A549 (cell line): Measurements from ENCODE around the gene RAB12. TPM values are rescaled to one million over a fixed set of nuclear protein-coding genes. Genes with fewer than 3 reads are reported as not detected.
A peak's percentile ranks its signal among the peaks of the same experiment; 100 is the strongest.

Experiments
- ATAC-seq, 2 experiments: fragments of 200-7000 bp in 1 of 2; fragments of >200 bp in 1 of 2; cut with Nextera tagmentation in 1 of 2; cut with Tn5 transposase in 1 of 2; 3 replicates each; pipeline versions ENCODE4 v1.8.0 to v1.9.1; 2018 to 2020; ENCODE audit warnings: mild to moderate bottlenecking in 1 of 2, moderate library complexity in 1 of 2
- CTCF ChIA-PET: fragments of 300-600 bp; sonication (Branson Sonifier 250); formaldehyde crosslinking; extraction: SDS; loops from one replicate; lab custom pipeline; 2021; ENCODE audit warnings: antibody characterized with exemption, inconsistent platforms; lab: Yijun Ruan, JAX
- POLR2A ChIA-PET: fragments of 350-600 bp; formaldehyde crosslinking; extraction: SDS; loops from one replicate; lab custom pipeline; 2021; ENCODE audit warnings: antibody characterized with exemption, inconsistent platforms; lab: Yijun Ruan, JAX
- DNase-seq, 2 experiments: peaks; one replicate each; pipeline versions ENCODE4 v3.0.0 to v3.0.0-alpha.2; 2011 to 2016; ENCODE audit warnings: low read depth in 1 of 2, low spot score in 1 of 2
- FAIRE-seq: peaks from 2 replicates; lab custom pipeline; 2011; peaks lifted over from hg19 to GRCh38; lab: Jason Lieb, UNC
- H3K27ac ChIP-seq, 2 experiments: fragments of >200 bp; sonication (Bioruptor Twin); formaldehyde crosslinking; 3 replicates each; pipeline ENCODE4 v1.5.1; 2016 to 2017
- H3K4me1 ChIP-seq: fragments of >200 bp; sonication (Bioruptor Twin); formaldehyde crosslinking; 3 replicates; pipeline ENCODE4 v1.6.1; 2016
- H3K4me2 ChIP-seq: fragments of >200 bp; sonication (Bioruptor Twin); formaldehyde crosslinking; 3 replicates; pipeline ENCODE4 v1.6.1; 2016
- H3K4me3 ChIP-seq: fragments of >200 bp; sonication (Bioruptor Twin); formaldehyde crosslinking; 3 replicates; pipeline ENCODE4 v1.5.1; 2016
- H3K9me3 ChIP-seq: fragments of >200 bp; sonication (Bioruptor Twin); formaldehyde crosslinking; 3 replicates; pipeline ENCODE4 v1.6.1; 2016
- CBX8 ChIP-seq: fragments of 200-600 bp; sonication (generic); IDR thresholded peaks from 2 replicates; pipeline ENCODE4 v1.6.1; 2016
- CEBPB ChIP-seq, 2 experiments: fragments of >200 bp in 1 of 2; sonication (Bioruptor Twin) in 1 of 2; formaldehyde crosslinking in 1 of 2; IDR thresholded peaks; 2 replicates each; pipeline ENCODE4 v1.6.1; 2012 to 2016
- CTCF ChIP-seq: fragments of >200 bp; sonication (Bioruptor Twin); formaldehyde crosslinking; IDR thresholded peaks from 3 replicates; pipeline ENCODE4 v1.5.1; 2016
- ELK1 ChIP-seq: fragments of 150-350 bp; IDR thresholded peaks from 2 replicates; pipeline ENCODE4 v1.6.1; 2014; ENCODE audit warnings: low read depth, mild to moderate bottlenecking, low read length
- EP300 ChIP-seq, 2 experiments: fragments of >200 bp; sonication (Bioruptor Twin); formaldehyde crosslinking; IDR thresholded peaks; 2 replicates in 1 of 2; 3 replicates in 1 of 2; pipeline ENCODE4 v1.6.1; 2016 to 2017
- ESRRA ChIP-seq: fragments of 150-350 bp; IDR thresholded peaks from 2 replicates; pipeline ENCODE4 v1.6.1; 2014; ENCODE audit warnings: mild to moderate bottlenecking, low read length, borderline replicate concordance
- FOSL2 ChIP-seq, 2 experiments: fragments of 450-650 bp in 1 of 2; fragments of >200 bp in 1 of 2; sonication (Bioruptor Twin) in 1 of 2; formaldehyde crosslinking; IDR thresholded peaks; 2 replicates each; pipeline versions ENCODE4 v1.5.0 to v1.6.1; 2016 to 2020; ENCODE audit warnings: mild to moderate bottlenecking in 1 of 2, moderate library complexity in 1 of 2
- GATA3 ChIP-seq: IDR thresholded peaks from 2 replicates; pipeline ENCODE4 v1.6.1; 2012; ENCODE audit warnings: borderline replicate concordance
- HEYL ChIP-seq: fragments of 250-450 bp; sonication (Bioruptor Pico); IDR thresholded peaks from 2 replicates; pipeline ENCODE4 v1.8.0; 2021; ENCODE audit warnings: mild to moderate bottlenecking, moderate library complexity
- HOXA7 ChIP-seq: fragments of 250-450 bp; sonication (Bioruptor Pico); IDR thresholded peaks from 2 replicates; pipeline ENCODE4 v1.5.0; 2020; ENCODE audit warnings: mild to moderate bottlenecking, moderate library complexity
- JUN ChIP-seq, 2 experiments: fragments of >200 bp; sonication (Bioruptor Twin); formaldehyde crosslinking; IDR thresholded peaks; 2 replicates in 1 of 2; 3 replicates in 1 of 2; pipeline ENCODE4 v1.6.1; 2016 to 2017
- KDM1A ChIP-seq: fragments of 200-600 bp; sonication (generic); IDR thresholded peaks from 2 replicates; pipeline ENCODE4 v1.6.1; 2016; ENCODE audit warnings: low read depth, mild to moderate bottlenecking
- MAFK ChIP-seq: fragments of 450-650 bp; IDR thresholded peaks from 2 replicates; pipeline ENCODE4 v1.6.1; 2014; ENCODE audit not compliant: partially characterized antibody
- MAX ChIP-seq: IDR thresholded peaks from 2 replicates; pipeline ENCODE4 v1.6.1; 2012
- MYC ChIP-seq: IDR thresholded peaks from 2 replicates; pipeline ENCODE4 v1.6.1; 2012; ENCODE audit warnings: mild to moderate bottlenecking, inconsistent platforms, low read length, improper control_type of control experiment, borderline replicate concordance
- POLR2A ChIP-seq: IDR thresholded peaks from 2 replicates; pipeline ENCODE4 v1.6.1; 2012; ENCODE audit warnings: mild to moderate bottlenecking, low read length
- POLR2AphosphoS2 ChIP-seq: conservative IDR thresholded peaks from 2 replicates; pipeline ENCODE4 v1.6.1; 2012; ENCODE audit warnings: low read length, improper control_type of control experiment, inconsistent platforms
- RAD21 ChIP-seq, 2 experiments: fragments of >200 bp in 1 of 2; sonication (Bioruptor Twin) in 1 of 2; formaldehyde crosslinking in 1 of 2; IDR thresholded peaks in 1 of 2; conservative IDR thresholded peaks in 1 of 2; 2 replicates in 1 of 2; 3 replicates in 1 of 2; pipeline ENCODE4 v1.6.1; 2012 to 2018; ENCODE audit warnings: inconsistent platforms in 1 of 2
- RFX5 ChIP-seq: fragments of 450-650 bp; IDR thresholded peaks from 2 replicates; pipeline ENCODE4 v1.7.1; 2014; ENCODE audit warnings: antibody characterized with exemption, mild to moderate bottlenecking, moderate library complexity
- SMC3 ChIP-seq: fragments of >200 bp; sonication (Bioruptor Twin); formaldehyde crosslinking; IDR thresholded peaks from 3 replicates; pipeline ENCODE4 v1.6.1; 2018; ENCODE audit warnings: inconsistent platforms
- SREBF2 ChIP-seq: fragments of 450-650 bp; IDR thresholded peaks from 2 replicates; pipeline ENCODE4 v1.6.1; 2014; ENCODE audit warnings: mild to moderate bottlenecking, moderate library complexity
- ZC3H11A ChIP-seq: fragments of 450-650 bp; IDR thresholded peaks from 2 replicates; pipeline ENCODE4 v1.6.1; 2014; ENCODE audit warnings: antibody characterized with exemption, mild to moderate bottlenecking
- ZFP36 ChIP-seq: fragments of 450-650 bp; IDR thresholded peaks from 2 replicates; pipeline ENCODE4 v1.6.1; 2014; ENCODE audit warnings: borderline replicate concordance; ENCODE audit not compliant: partially characterized antibody
- WGBS: methylation state at CpG from one replicate; pipeline ENCODE4 v1.1.6; 2017; ENCODE audit errors: missing lambda C conversion rate; 5-methylcytosine and 5-hydroxymethylcytosine counted together
- polyA plus RNA-seq, 4 experiments: library from polyadenylated mRNA; depleted of rRNA in 3 of 4; stranded (reverse); fragments of >200 nt; fragmentation: RNase III in 1 of 4; extraction: RNeasy Plus Mini Kit Qiagen cat#74134 plus additional on column Dnase treatment in 1 of 4; gene quantifications; 2 replicates in 3 of 4; 3 replicates in 1 of 4; pipeline ENCODE4 v1.2.3, GENCODE V29; 2011 to 2017
- TF ChIP-seq, protein P1 (sequence below): fragments of >200 bp; sonication (Bioruptor Twin); formaldehyde crosslinking; IDR thresholded peaks from 2 replicates; pipeline ENCODE4 v1.6.1; 2016
- TF ChIP-seq, protein P2 (sequence below): fragments of 250-450 bp; sonication (Bioruptor Pico); IDR thresholded peaks from 2 replicates; pipeline ENCODE4 v1.5.0; 2020; ENCODE audit warnings: low read depth, mild to moderate bottlenecking, moderate library complexity

The RAB12 gene
- polyA plus RNA-seq, 2 of the 4 experiments (the other 2 are of a cell fraction), result 23.4 to 31.3 TPM

DNA sequence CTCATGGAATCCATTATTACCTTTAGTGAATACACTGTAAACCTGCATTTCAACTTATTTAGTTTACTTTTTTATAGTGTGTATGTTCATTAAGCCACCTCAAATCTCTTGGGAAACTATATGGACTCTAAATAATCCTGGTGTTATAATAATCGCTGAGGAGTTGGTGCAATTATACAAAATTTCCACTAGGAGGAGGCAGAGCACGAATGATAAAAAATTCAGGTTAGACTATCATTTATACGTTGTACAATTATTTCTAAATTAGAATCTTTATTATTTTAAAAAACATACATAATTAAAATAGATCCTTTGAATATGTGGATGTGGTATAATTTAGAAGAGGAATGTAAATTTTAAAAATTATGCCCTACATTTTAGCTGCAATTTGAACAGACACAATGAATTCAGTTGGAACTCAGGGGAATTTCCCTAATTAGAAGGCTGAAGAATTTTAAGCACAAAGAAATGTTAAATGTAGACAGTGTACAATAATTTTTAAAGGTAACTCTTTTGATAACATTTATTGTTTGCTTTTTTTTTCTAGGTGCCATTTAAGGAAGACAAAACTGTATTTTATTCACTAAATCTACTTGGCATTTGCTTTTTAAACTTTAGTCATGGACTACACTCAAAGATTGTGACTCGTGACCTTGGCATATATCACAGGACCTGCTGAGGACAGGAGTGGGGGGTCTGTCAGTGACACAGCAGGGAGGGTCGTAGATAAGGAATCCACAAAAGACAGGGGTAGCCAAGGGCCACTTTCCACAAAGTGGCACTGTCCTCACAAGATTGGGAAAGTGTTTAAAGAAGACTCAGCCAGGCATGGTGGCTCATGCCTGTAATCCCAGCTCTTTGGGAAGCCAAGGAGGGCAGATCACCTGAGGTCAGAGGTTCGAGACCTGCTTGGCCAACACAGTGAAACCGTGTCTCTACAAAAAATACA lies 45.5 kb downstream of the RAB12 start:
- H3K4me2 ChIP-seq, result no peak overlapping the region
- H3K4me3 ChIP-seq, result no peak overlapping the region
- peak; percentile 22 to 43 for DNase-seq
- TF ChIP-seq, protein P1, sequence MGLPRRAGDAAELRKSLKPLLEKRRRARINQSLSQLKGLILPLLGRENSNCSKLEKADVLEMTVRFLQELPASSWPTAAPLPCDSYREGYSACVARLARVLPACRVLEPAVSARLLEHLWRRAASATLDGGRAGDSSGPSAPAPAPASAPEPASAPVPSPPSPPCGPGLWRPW, result no peak
- TF ChIP-seq ZC3H11A (no peak), SMC3 (peak; percentile 74), KDM1A (no peak), RAD21 (conservative IDR thresholded peaks at IDR 0.05 in 1 of 2, IDR thresholded peaks at IDR 0.05 in 1 of 2) (peak; percentile 81 to 83), HEYL (no peak), CTCF (peak; percentile 86)
- H3K9me3 ChIP-seq, result no peaks in the 10 kb centered on the region
- 26% methylated on average over 7 of the region's 7 CpGs for WGBS
- ATAC-seq, result peak in 1 of 2 experiments; percentile 39; a peak in 1 of 6 replicates
- no peak for FAIRE-seq
- POLR2A ChIA-PET, result no interaction called here
- CTCF ChIA-PET, result interaction anchor here (0.6 to 5.0 kb wide), 23 partner anchors 10 to 899 kb away, joined by 3 to 70 read pairs (median 3); no protein-coding TSS in a partner anchor
- peaks cover 19% of the 10 kb centered on the region for H3K4me1 ChIP-seq
- H3K27ac ChIP-seq, result peak overlapping the region; percentile 26 to 72; a peak in 4 of 6 replicates

DNA sequence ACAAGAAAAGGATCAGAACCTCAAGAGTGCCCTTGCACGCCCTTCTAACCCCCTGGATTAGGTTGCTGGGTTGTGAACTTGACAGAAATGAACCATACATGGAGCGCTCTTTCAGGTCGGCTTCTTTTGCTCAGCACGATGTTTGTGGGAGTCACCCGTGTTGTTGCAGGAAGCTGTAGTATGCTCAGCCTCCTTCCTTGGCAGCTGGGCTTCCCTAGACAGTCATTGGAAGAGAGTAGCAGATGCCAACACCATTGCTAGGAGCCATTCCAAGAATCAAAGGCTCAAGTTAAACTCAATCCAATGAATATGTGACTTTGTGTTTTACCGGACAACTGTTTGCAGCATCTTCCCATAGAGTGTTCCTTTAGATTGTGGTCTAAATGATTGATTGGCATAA lies 47.0 kb downstream of the RAB12 start:
- 88% methylated on average over 6 of the region's 6 CpGs for WGBS
- CTCF ChIA-PET, result interaction anchor here (0.6 to 5.0 kb wide), 6 partner anchors 15 to 333 kb away, joined by 3 to 70 read pairs (median 18); no protein-coding TSS in a partner anchor

GRCh38 chr18:8657050-8657820 lies 48.0 kb downstream of the RAB12 start:
- ChIA-PET POLR2A (no interaction called here), CTCF (interaction anchor here (5.0 to 5.1 kb wide), 2 partner anchors 331 to 332 kb away, joined by 29 to 65 read pairs; no protein-coding TSS in a partner anchor)
- no peak for TF ChIP-seq POLR2AphosphoS2
- TF ChIP-seq, protein P2, sequence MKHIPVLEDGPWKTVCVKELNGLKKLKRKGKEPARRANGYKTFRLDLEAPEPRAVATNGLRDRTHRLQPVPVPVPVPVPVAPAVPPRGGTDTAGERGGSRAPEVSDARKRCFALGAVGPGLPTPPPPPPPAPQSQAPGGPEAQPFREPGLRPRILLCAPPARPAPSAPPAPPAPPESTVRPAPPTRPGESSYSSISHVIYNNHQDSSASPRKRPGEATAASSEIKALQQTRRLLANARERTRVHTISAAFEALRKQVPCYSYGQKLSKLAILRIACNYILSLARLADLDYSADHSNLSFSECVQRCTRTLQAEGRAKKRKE (CRISPR knock-in tag), result no peak
- TF ChIP-seq SMC3, result no peak
- no peak for TF ChIP-seq MAX
- no peak for TF ChIP-seq CTCF
- TF ChIP-seq CEBPB (IDR thresholded peaks at IDR 0.05), result no peak
- TF ChIP-seq FOSL2 (IDR thresholded peaks at IDR 0.05), result no peak
- TF ChIP-seq FOSL2 (CRISPR knock-in tag; IDR thresholded peaks at IDR 0.05), result no peak
- no peak for TF ChIP-seq MAFK
- no peak for TF ChIP-seq HEYL
- no peak for TF ChIP-seq JUN (IDR thresholded peaks at IDR 0.05)
- TF ChIP-seq RFX5, result no peak
- no peak for TF ChIP-seq ZFP36
- no peak for TF ChIP-seq GATA3
- no peak for TF ChIP-seq ELK1
- no peak for TF ChIP-seq HOXA7 (CRISPR knock-in tag)

More for the DNA sequence above, 47.0 kb downstream of the RAB12 start:
- ATAC-seq (no peak), FAIRE-seq (no peak), DNase-seq (no peak)
- Histone ChIP-seq H3K4me1 (peaks cover 21% of the 10 kb centered on the region), H3K9me3 (no peaks in the 10 kb centered on the region), H3K4me2 (no peak overlapping the region), H3K27ac (peak overlapping the region in 1 of 2 experiments; percentile 72; a peak in 2 of 6 replicates), H3K4me3 (no peak overlapping the region)
- no peak for TF ChIP-seq MYC
- no peak for TF ChIP-seq POLR2A
- TF ChIP-seq ESRRA, result no peak
- TF ChIP-seq, protein P1, result no peak
- TF ChIP-seq CBX8, result no peak
- no peak for TF ChIP-seq SREBF2
- TF ChIP-seq EP300 (IDR thresholded peaks at IDR 0.05), result no peak
- POLR2A ChIA-PET, result no interaction called here

More at GRCh38 chr18:8657050-8657820, 48.0 kb downstream of the RAB12 start:
- H3K27ac ChIP-seq, result peak overlapping the region in 1 of 2 experiments; percentile 72; a peak in 3 of 6 replicates
- no peak overlapping the region for H3K4me3 ChIP-seq
- H3K4me1 ChIP-seq, result peaks cover 30% of the 10 kb centered on the region
- ATAC-seq, result no peak
- FAIRE-seq, result no peak
- H3K4me2 ChIP-seq, result peak overlapping the region; percentile 10; the same call in 1 of the 3 replicates
- no peak for DNase-seq
- WGBS, result 84% methylated on average over 13 of the region's 14 CpGs
- H3K9me3 ChIP-seq, result no peaks in the 10 kb centered on the region
